ENCODE measurements around the gene RBMXL3. TPM values are rescaled to one million over a fixed set of nuclear protein-coding genes. Genes with fewer than 3 reads are reported as not detected.

Gene RBMXL3
- polyA plus RNA-seq, 1 experiment = not detected

Other genes with a start within 250 kb of the RBMXL3 start
- 0.50 and 0.56 TPM in 2 replicates for gene IL13RA2, start 171.8 kb upstream of the RBMXL3 start, polyA plus RNA-seq (2011; rRNA removed)
- gene LRCH2, start 44.7 kb downstream of the RBMXL3 start, polyA plus RNA-seq (2011; rRNA removed) = 4.4 and 6.1 TPM in 2 replicates
- not detected in 2 replicates for gene LUZP4, start 100.3 kb downstream of the RBMXL3 start, polyA plus RNA-seq (2011; rRNA removed)